ENCODE results near the gene CTU2. TPM values are rescaled to one million over a fixed set of nuclear protein-coding genes. Genes with fewer than 3 reads are reported as not detected.

CTU2 gene
- total and polyA plus RNA-seq, 8 donors, result 9.7 to 19.8 (median 14.0) TPM

GRCh38 chr16:88673716-88674379 is 32.5 kb upstream of the CTU2 start:
- Histone ChIP-seq H3K27ac (no peak overlapping the region), H3K27me3 (peaks cover 0 to 20% of the 10 kb centered on the region in 2 donors), H3K9me3 (no peaks in the 10 kb centered on the region), H3K4me1 (no peaks in the 10 kb centered on the region), H3K4me3 (no peak overlapping the region), H3K36me3 (peaks cover 0 to 43% of the 10 kb centered on the region in 2 donors)
- no peak for TF ChIP-seq CTCF (IDR thresholded peaks at IDR 0.05)
- intact Hi-C loops (cut with DNase I), result no loop called here
- ATAC-seq, result no peak
- DNase-seq, result no peak

GRCh38 chr16:88676502-88677242 is 29.6 kb upstream of the CTU2 start:
- peaks cover 3 to 35% of the 10 kb centered on the region in 2 donors for H3K27me3 ChIP-seq
- DNase-seq (no peak), ATAC-seq (no peak)
- TF ChIP-seq CTCF (IDR thresholded peaks at IDR 0.05), result no peak
- H3K4me1 ChIP-seq, result peaks cover 0 to 16% of the 10 kb centered on the region in 2 donors
- H3K27ac ChIP-seq, result no peak overlapping the region
- H3K36me3 ChIP-seq, result peaks cover 0 to 43% of the 10 kb centered on the region in 2 donors
- H3K9me3 ChIP-seq, result no peaks in the 10 kb centered on the region
- H3K4me3 ChIP-seq, result no peak overlapping the region
- intact Hi-C loops (cut with DNase I), result no loop called here

- Histone ChIP-seq H3K4me1 (peaks cover 0 to 24% of the 10 kb centered on the region in 2 donors), H3K4me3 (no peak overlapping the region), H3K36me3 (peaks cover 0 to 39% of the 10 kb centered on the region in 2 donors), H3K27me3 (peaks cover 3 to 42% of the 10 kb centered on the region in 2 donors), H3K27ac (no peak overlapping the region), H3K9me3 (no peaks in the 10 kb centered on the region)
- ATAC-seq, result no peak
- intact Hi-C loops (cut with DNase I), result no loop called here
- TF ChIP-seq CTCF (IDR thresholded peaks at IDR 0.05), result no peak
- DNase-seq, result no peak
Observed at GRCh38 chr16:88677721-88678120, 28.6 kb upstream of the CTU2 start.

GRCh38 chr16:88678224-88678979 is 27.9 kb upstream of the CTU2 start:
- H3K27me3 ChIP-seq, result peaks cover 3 to 49% of the 10 kb centered on the region in 2 donors
- no peaks in the 10 kb centered on the region for H3K9me3 ChIP-seq
- no peak overlapping the region for H3K27ac ChIP-seq
- ATAC-seq (no peak), DNase-seq (peak in 1 of 4 donors; percentile 76)
- peaks cover 0 to 24% of the 10 kb centered on the region in 2 donors for H3K4me1 ChIP-seq
- intact Hi-C loops (cut with DNase I), result no loop called here
- H3K36me3 ChIP-seq, result peaks cover 0 to 37% of the 10 kb centered on the region in 2 donors
- TF ChIP-seq CTCF (IDR thresholded peaks at IDR 0.05), result no peak
- H3K4me3 ChIP-seq, result no peak overlapping the region
